Fibroblast of the conjunctiva (primary cell): Measurements from ENCODE around the gene MYADML2.
"Not testable (repeated sequence)": the region's sequence is repeated elsewhere in the genome, so short reads cannot be mapped to it uniquely, and the experiment has no call there.

ENCODE experiments used
- DNase-seq: peaks from one replicate; pipeline ENCODE4 v3.0.0-alpha.2; 2010; ENCODE audit warnings: low read depth

Gene MYADML2

GRCh38 chr17:81958633-81959342 is 11.8 kb upstream of the MYADML2 start:
- no peak for DNase-seq

- DNase-seq = no peak
Measured at GRCh38 chr17:81957691-81958432, 10.8 kb upstream of the MYADML2 start.

GRCh38 chr17:81956607-81957589 is 9.9 kb upstream of the MYADML2 start:
- no peak for DNase-seq

- no peak for DNase-seq
Measured at GRCh38 chr17:81955756-81956544, 8.9 kb upstream of the MYADML2 start.

- no peak for DNase-seq
Measured at GRCh38 chr17:81955058-81955681, 8.1 kb upstream of the MYADML2 start.

GRCh38 chr17:81954131-81955057 is 7.4 kb upstream of the MYADML2 start:
- DNase-seq = no peak

GRCh38 chr17:81953443-81953842 is 6.4 kb upstream of the MYADML2 start:
- DNase-seq = not testable (repeated sequence)

- DNase-seq = no peak
Measured at GRCh38 chr17:81952792-81953228, 5.8 kb upstream of the MYADML2 start.

- DNase-seq = no peak
Measured at GRCh38 chr17:81951785-81952684, 5.0 kb upstream of the MYADML2 start.

- DNase-seq = no peak
Measured at GRCh38 chr17:81950501-81950900, 3.5 kb upstream of the MYADML2 start.

- DNase-seq = no peak
Measured at GRCh38 chr17:81948635-81949378, 1.8 kb upstream of the MYADML2 start.

- DNase-seq = no peak
Measured at GRCh38 chr17:81944858-81945257, 2.2 kb downstream of the MYADML2 start.

GRCh38 chr17:81942167-81942553 is 4.9 kb downstream of the MYADML2 start:
- DNase-seq = no peak

- no peak for DNase-seq
Measured at GRCh38 chr17:81941484-81942166, 5.4 kb downstream of the MYADML2 start.

- DNase-seq = no peak
Measured at GRCh38 chr17:81940538-81941483, 6.2 kb downstream of the MYADML2 start.

GRCh38 chr17:81939881-81940385 is 7.1 kb downstream of the MYADML2 start:
- no peak for DNase-seq
